DMS 273 (cell line): ENCODE measurements around the gene SNAI3.

Experiments
- DNase-seq: peaks from one replicate; lab custom pipeline; 2025; ENCODE audit not compliant: unreplicated experiment; lab: John Stamatoyannopoulos, UW

SNAI3 gene

GRCh38 chr16:88721815-88722755 lies 35.8 kb upstream of the SNAI3 start:
- no peak for DNase-seq

GRCh38 chr16:88721236-88721635 lies 34.9 kb upstream of the SNAI3 start:
- DNase-seq = no peak

- no peak for DNase-seq
Measured at GRCh38 chr16:88720396-88720970, 34.2 kb upstream of the SNAI3 start.

GRCh38 chr16:88719933-88720296 lies 33.6 kb upstream of the SNAI3 start:
- no peak for DNase-seq

GRCh38 chr16:88719267-88719932 lies 33.1 kb upstream of the SNAI3 start:
- no peak for DNase-seq

GRCh38 chr16:88718178-88718577 lies 31.9 kb upstream of the SNAI3 start:
- DNase-seq = no peak

- DNase-seq = no peak
Measured at GRCh38 chr16:88716601-88717001, 30.3 kb upstream of the SNAI3 start.

GRCh38 chr16:88716201-88716600 lies 29.9 kb upstream of the SNAI3 start:
- DNase-seq = no peak

GRCh38 chr16:88715312-88716190 lies 29.2 kb upstream of the SNAI3 start:
- no peak for DNase-seq

- DNase-seq = no peak
Measured at GRCh38 chr16:88714420-88715302, 28.4 kb upstream of the SNAI3 start.

GRCh38 chr16:88713568-88714419 lies 27.5 kb upstream of the SNAI3 start:
- no peak for DNase-seq

GRCh38 chr16:88713054-88713453 lies 26.7 kb upstream of the SNAI3 start:
- no peak for DNase-seq

- DNase-seq = no peak
Measured at GRCh38 chr16:88712362-88712979, 26.2 kb upstream of the SNAI3 start.

- DNase-seq = no peak
Measured at GRCh38 chr16:88711750-88712340, 25.5 kb upstream of the SNAI3 start.

GRCh38 chr16:88710556-88710955 lies 24.2 kb upstream of the SNAI3 start:
- DNase-seq = no peak

GRCh38 chr16:88706965-88707826 lies 20.9 kb upstream of the SNAI3 start:
- DNase-seq = peak; percentile 59

GRCh38 chr16:88706229-88706964 lies 20.1 kb upstream of the SNAI3 start, which contains the start of the genes CTU2 and RNF166:
CTU2 (plus strand) TSS chr16:88706503; CDS start chr16:88706531, 28 bp downstream.
RNF166 (minus strand) TSS chr16:88706408; CDS start chr16:88706325, 83 bp downstream.
- DNase-seq = peak; percentile 96
